GM20000 (cell line): ENCODE results near the gene PGP.

Experiments used
- DNase-seq: peaks from one replicate; pipeline ENCODE4 v3.0.0; 2012; ENCODE audit warnings: low spot score
- CTCF ChIP-seq: IDR thresholded peaks from 2 replicates; pipeline ENCODE4 v1.5.1; 2012; ENCODE audit warnings: mild to moderate bottlenecking, control low read depth; ENCODE audit errors: extremely low read depth, missing control alignments

PGP gene

GRCh38 chr16:2172688-2173335 is 41.8 kb downstream of the PGP start:
- no peak for TF ChIP-seq CTCF

GRCh38 chr16:2171601-2172178 is 43.0 kb downstream of the PGP start:
- no peak for TF ChIP-seq CTCF

More at GRCh38 chr16:2172688-2173335, 41.8 kb downstream of the PGP start:
- no peak for DNase-seq

DNA sequence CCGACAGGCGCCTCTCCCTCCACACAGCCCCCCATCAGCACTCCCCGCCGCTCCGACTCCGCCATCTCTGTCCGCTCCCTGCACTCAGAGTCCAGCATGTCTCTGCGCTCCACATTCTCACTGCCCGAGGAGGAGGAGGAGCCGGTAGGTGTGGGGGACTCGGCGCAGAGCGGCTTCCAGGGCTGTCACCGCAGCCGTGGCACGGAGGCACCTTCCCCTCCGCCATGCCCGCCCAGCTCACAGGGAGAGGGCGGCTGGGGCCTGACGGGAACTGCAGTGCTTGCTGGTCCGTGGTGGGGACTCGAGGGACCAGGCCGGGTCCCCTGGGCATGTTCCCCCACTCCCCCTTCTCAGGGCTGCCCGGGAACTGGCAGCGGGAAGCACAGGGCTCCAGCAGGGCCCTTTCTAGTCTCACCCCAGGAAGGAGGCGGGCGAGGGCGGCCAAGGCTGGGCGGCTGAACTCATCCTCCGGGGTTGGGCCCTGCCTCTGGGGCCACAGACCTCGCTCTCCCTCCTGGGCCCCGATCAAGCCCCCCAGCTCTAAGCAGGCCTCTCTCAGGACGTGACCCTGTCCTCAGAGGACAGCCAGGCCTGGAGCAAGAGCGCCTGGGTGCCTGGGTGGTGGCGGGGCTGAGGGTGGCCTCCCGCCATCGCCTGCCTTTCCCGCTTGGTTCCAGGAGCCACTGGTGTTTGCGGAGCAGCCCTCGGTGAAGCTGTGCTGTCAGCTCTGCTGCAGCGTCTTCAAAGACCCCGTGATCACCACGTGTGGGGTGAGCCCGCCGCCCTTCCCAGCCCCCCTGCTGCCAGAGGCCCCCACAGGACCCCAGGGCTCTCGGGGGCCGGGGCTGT is 43.8 kb downstream of the PGP start:
- TF ChIP-seq CTCF: no peak
- DNase-seq: no peak

More at GRCh38 chr16:2171601-2172178, 43.0 kb downstream of the PGP start:
- no peak for DNase-seq

- DNase-seq: no peak
- TF ChIP-seq CTCF: no peak
These were observed 44.6 kb downstream of the PGP start for GRCh38 chr16:2170080-2170479.

GRCh38 chr16:2167068-2167638 is 47.5 kb downstream of the PGP start:
- no peak for TF ChIP-seq CTCF
- DNase-seq: no peak

GRCh38 chr16:2166263-2167067 is 48.2 kb downstream of the PGP start:
- TF ChIP-seq CTCF: no peak
- no peak for DNase-seq
